Natural killer cell (primary cell): ENCODE measurements around the gene MDFI. TPM values are rescaled to one million over a fixed set of nuclear protein-coding genes. Genes with fewer than 3 reads are reported as not detected.

Source experiments
- ATAC-seq, 3 donors: fragments of 150-1000 bp in 2 of 3; fragments of 200-7000 bp in 1 of 3; cut with Tn5 transposase; 1 replicate in 1 of 3; 2 replicates in 2 of 3; pipeline ENCODE4 v1.10.0; 2021; ENCODE audit warnings: mild to moderate bottlenecking in 2 of 3, moderate library complexity in 2 of 3
- DNase-seq, 2 donors: peaks; one replicate each; pipeline versions ENCODE4 v3.0.0 to v3.0.0-alpha.2; 2013 to 2021; ENCODE audit warnings: mixed read lengths in 1 of 2
- H3K27ac ChIP-seq: one replicate; pipeline ENCODE4 v1.5.1; 2013; ENCODE audit warnings: mild to moderate bottlenecking, low read length
- H3K27me3 ChIP-seq: one replicate; pipeline ENCODE4 v1.6.1; 2013; ENCODE audit warnings: low read length; ENCODE audit not compliant: control insufficient read depth, insufficient read depth
- H3K36me3 ChIP-seq: one replicate; pipeline ENCODE4 v1.6.1; 2013; ENCODE audit warnings: low read length; ENCODE audit not compliant: control insufficient read depth, insufficient read depth
- H3K4me1 ChIP-seq: one replicate; pipeline ENCODE4 v1.6.1; 2013; ENCODE audit warnings: low read length; ENCODE audit not compliant: control insufficient read depth, insufficient read depth
- H3K4me3 ChIP-seq: one replicate; pipeline ENCODE4 v1.5.1; 2013; ENCODE audit warnings: low read length
- H3K9me3 ChIP-seq: one replicate; pipeline ENCODE4 v1.6.1; 2013; ENCODE audit warnings: low read length; ENCODE audit not compliant: control insufficient read depth, insufficient read depth
- H3K27ac Mint-ChIP-seq, 2 donors: one replicate each; pipeline ENCODE4 v1.8.0; 2022; ENCODE audit warnings: mild to moderate bottlenecking in 2 of 2, mixed read lengths in 2 of 2, moderate library complexity in 1 of 2
- H3K27me3 Mint-ChIP-seq, 2 donors: one replicate each; pipeline ENCODE4 v1.8.0; 2022; ENCODE audit warnings: low read depth in 2 of 2, mixed read lengths in 2 of 2
- H3K36me3 Mint-ChIP-seq: one replicate; pipeline ENCODE4 v1.8.0; 2022; ENCODE audit warnings: mixed read lengths
- H3K4me1 Mint-ChIP-seq, 2 donors: one replicate each; pipeline ENCODE4 v1.8.0; 2022; ENCODE audit warnings: mixed read lengths in 2 of 2
- H3K4me3 Mint-ChIP-seq: one replicate; pipeline ENCODE4 v1.8.0; 2022; ENCODE audit warnings: mild to moderate bottlenecking, moderate library complexity, mixed read lengths
- H3K9me3 Mint-ChIP-seq, 2 donors: one replicate each; pipeline ENCODE4 v1.8.0; 2022; ENCODE audit warnings: mixed read lengths in 2 of 2
- CTCF ChIP-seq: fragments of 200-600 bp; IDR thresholded peaks from one replicate; pipeline ENCODE4 v1.8.0; 2022; ENCODE audit warnings: antibody characterized with exemption
- WGBS: methylation state at CpG from one replicate; pipeline ENCODE4 v1.1.7; 2013; ENCODE audit warnings: missing lambda C conversion rate; ENCODE audit not compliant: insufficient coverage; 5-methylcytosine and 5-hydroxymethylcytosine counted together
- intact Hi-C: fragments of 100-400 bp; cut with micrococcal nuclease; formaldehyde crosslinking; loops from one replicate; pipeline ENCODE4 v1.14.2; 2022
- total RNA-seq, 4 donors: library from RNA; stranded (reverse); fragments of 120-200 nt in 1 of 4; gene quantifications; one replicate each; pipeline versions ENCODE4 v1.2.3 to v1.2.4, GENCODE V29; 2013 to 2022

MDFI gene
- total RNA-seq, 3 donors from 2014 or later (not counting 1 experiment from before 2014, with no cell fraction given), result not detected

DNA sequence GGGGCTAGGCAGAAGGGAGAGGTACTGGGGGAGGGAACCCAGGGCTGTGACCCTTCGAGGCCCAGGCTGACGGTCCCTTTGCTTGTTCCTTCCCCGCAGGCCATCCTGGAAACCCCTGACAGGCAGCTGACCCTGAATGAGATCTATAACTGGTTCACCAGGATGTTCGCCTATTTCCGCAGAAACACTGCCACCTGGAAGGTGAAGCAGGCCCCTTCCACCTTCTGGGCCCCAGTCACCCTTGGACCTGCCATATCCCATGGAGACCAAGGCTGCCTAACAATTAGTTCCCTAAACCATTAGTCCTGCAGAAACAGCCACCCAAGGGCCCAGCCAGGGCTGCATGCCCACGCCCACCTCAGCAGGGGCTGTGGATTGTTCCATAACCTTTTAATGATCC, 47.1 kb upstream of the MDFI start:
- H3K4me3 ChIP-seq, result no peak overlapping the region
- no peaks in the 10 kb centered on the region for H3K4me1 ChIP-seq
- Mint-ChIP-seq H3K27ac (no peak overlapping the region), H3K9me3 (no peaks in the 10 kb centered on the region), H3K27me3 (no peaks in the 10 kb centered on the region), H3K4me1 (peaks cover 5 to 7% of the 10 kb centered on the region in 2 donors), H3K4me3 (no peak overlapping the region), H3K36me3 (no peaks in the 10 kb centered on the region)
- H3K27me3 ChIP-seq, result no peaks in the 10 kb centered on the region
- WGBS, result 92% methylated on average over 6 of the region's 6 CpGs
- DNase-seq (no peak), ATAC-seq (no peak)
- H3K36me3 ChIP-seq, result peaks cover 16% of the 10 kb centered on the region
- no peak overlapping the region for H3K27ac ChIP-seq
- intact Hi-C loops, result no loop called here
- no peaks in the 10 kb centered on the region for H3K9me3 ChIP-seq
- TF ChIP-seq CTCF, result no peak

DNA sequence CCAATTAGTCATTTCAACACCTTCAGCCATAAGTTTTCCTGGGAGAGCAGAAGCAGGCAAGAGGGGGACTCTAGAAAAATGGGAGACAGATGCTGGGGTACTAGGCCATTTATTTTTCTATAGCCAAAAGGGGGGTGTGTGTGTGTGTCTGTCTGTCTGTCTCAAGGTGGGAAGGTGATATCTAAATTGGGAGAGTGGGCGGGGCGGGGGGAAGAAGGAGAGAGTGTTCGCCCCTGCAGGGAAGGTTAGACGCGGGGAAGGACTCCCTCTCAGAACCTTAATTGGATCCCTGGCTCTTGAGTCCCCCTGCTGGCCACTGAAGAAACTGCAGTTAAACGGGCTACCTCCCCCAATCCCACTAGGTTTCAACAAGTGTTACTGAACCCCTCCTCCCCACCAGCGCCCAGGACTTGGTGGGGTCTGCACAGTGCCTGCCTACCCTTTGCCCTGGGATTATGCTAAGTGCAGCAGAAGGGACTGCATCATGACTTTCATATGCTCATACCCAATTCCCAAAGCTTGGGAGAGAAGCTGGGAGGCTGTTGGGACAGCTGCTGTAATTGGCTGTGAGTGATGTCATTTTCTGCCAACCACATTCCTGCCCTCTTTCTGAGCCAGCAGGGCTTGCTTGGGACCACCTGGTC, 46.3 kb upstream of the MDFI start:
- H3K27ac ChIP-seq, result no peak overlapping the region
- H3K27me3 ChIP-seq, result no peaks in the 10 kb centered on the region
- H3K4me1 Mint-ChIP-seq, result peaks cover 5 to 7% of the 10 kb centered on the region in 2 donors
- peak; percentile 89 for TF ChIP-seq CTCF
- intact Hi-C loops, result loop anchor here (1.0 kb wide), 3 partner anchors 129 to 223 kb away; no protein-coding TSS in a partner anchor
- no peaks in the 10 kb centered on the region for H3K36me3 Mint-ChIP-seq
- WGBS, result 4% methylated on average over 7 of the region's 7 CpGs
- H3K27ac Mint-ChIP-seq, result no peak overlapping the region
- H3K36me3 ChIP-seq, result peaks cover 16% of the 10 kb centered on the region
- no peaks in the 10 kb centered on the region for H3K4me1 ChIP-seq
- H3K27me3 Mint-ChIP-seq, result no peaks in the 10 kb centered on the region
- H3K4me3 ChIP-seq, result no peak overlapping the region
- no peaks in the 10 kb centered on the region for H3K9me3 ChIP-seq
- no peaks in the 10 kb centered on the region for H3K9me3 Mint-ChIP-seq
- H3K4me3 Mint-ChIP-seq, result no peak overlapping the region
- DNase-seq, result peak; percentile 71 to 85
- peak; percentile 75 to 95 (median 85) for ATAC-seq

GRCh38 chr6:41593406-41593805, 44.9 kb upstream of the MDFI start:
- H3K36me3 Mint-ChIP-seq, result no peaks in the 10 kb centered on the region
- Histone ChIP-seq H3K36me3 (peaks cover 16% of the 10 kb centered on the region), H3K27me3 (no peaks in the 10 kb centered on the region), H3K4me3 (no peak overlapping the region), H3K27ac (no peak overlapping the region), H3K4me1 (no peaks in the 10 kb centered on the region), H3K9me3 (no peaks in the 10 kb centered on the region)
- no peak for TF ChIP-seq CTCF
- no peak overlapping the region for H3K4me3 Mint-ChIP-seq
- H3K27me3 Mint-ChIP-seq, result no peaks in the 10 kb centered on the region
- ATAC-seq (no peak), DNase-seq (no peak)
- intact Hi-C loops, result no loop called here
- no peaks in the 10 kb centered on the region for H3K9me3 Mint-ChIP-seq
- 95% methylated on average over 24 of the region's 24 CpGs for WGBS
- H3K27ac Mint-ChIP-seq, result no peak overlapping the region
- peaks cover 5 to 7% of the 10 kb centered on the region in 2 donors for H3K4me1 Mint-ChIP-seq

- H3K4me3 Mint-ChIP-seq, result no peak overlapping the region
- intact Hi-C loops, result no loop called here
- peaks cover 14% of the 10 kb centered on the region for H3K36me3 ChIP-seq
- 96% methylated on average over 11 of the region's 11 CpGs for WGBS
- no peaks in the 10 kb centered on the region for H3K36me3 Mint-ChIP-seq
- H3K4me1 ChIP-seq, result no peaks in the 10 kb centered on the region
- H3K27me3 ChIP-seq, result no peaks in the 10 kb centered on the region
- ATAC-seq (no peak), DNase-seq (no peak)
- no peak overlapping the region for H3K27ac ChIP-seq
- no peak for TF ChIP-seq CTCF
- no peaks in the 10 kb centered on the region for H3K27me3 Mint-ChIP-seq
- H3K9me3 Mint-ChIP-seq, result no peaks in the 10 kb centered on the region
- H3K9me3 ChIP-seq, result no peaks in the 10 kb centered on the region
- H3K4me3 ChIP-seq, result no peak overlapping the region
- H3K27ac Mint-ChIP-seq, result no peak overlapping the region
- H3K4me1 Mint-ChIP-seq, result peaks cover 5 to 7% of the 10 kb centered on the region in 2 donors
Observed at GRCh38 chr6:41593839-41594238, 44.4 kb upstream of the MDFI start.
